Effector memory CD4-positive, alpha-beta T cell (primary cell): ENCODE results near the gene AP2A2.

Experiments used
- DNase-seq, 3 donors: peaks; one replicate each; pipeline ENCODE4 v3.0.0-alpha.2; 2020
- H3K27ac ChIP-seq: 2 replicates; pipeline ENCODE4 v1.7.0; 2013; ENCODE audit warnings: mild to moderate bottlenecking, low read length, moderate library complexity; ENCODE audit not compliant: insufficient read depth, poor library complexity, severe bottlenecking
- H3K27me3 ChIP-seq: replicated peaks from 2 replicates; pipeline ENCODE4 v1.7.0; 2013; ENCODE audit warnings: mild to moderate bottlenecking, low read length; ENCODE audit not compliant: insufficient read depth, control insufficient read depth, poor library complexity, severe bottlenecking
- H3K36me3 ChIP-seq: 2 replicates; pipeline ENCODE4 v1.7.0; 2013; ENCODE audit warnings: mild to moderate bottlenecking, low read length, moderate library complexity; ENCODE audit not compliant: control insufficient read depth, insufficient read depth
- H3K4me1 ChIP-seq: 2 replicates; pipeline ENCODE4 v1.7.0; 2013; ENCODE audit warnings: low read length, mild to moderate bottlenecking; ENCODE audit not compliant: control insufficient read depth, insufficient read depth, poor library complexity, severe bottlenecking
- H3K4me3 ChIP-seq: 2 replicates; pipeline ENCODE4 v1.7.0; 2013; ENCODE audit warnings: low read length, low read depth, mild to moderate bottlenecking; ENCODE audit not compliant: insufficient read depth, poor library complexity, severe bottlenecking
- H3K9me3 ChIP-seq: 2 replicates; pipeline ENCODE4 v1.7.0; 2013; ENCODE audit warnings: mild to moderate bottlenecking, low read length, moderate library complexity; ENCODE audit not compliant: control insufficient read depth

Gene AP2A2

GRCh38 chr11:947744-948143 lies 22.1 kb downstream of the AP2A2 start:
- no peak for DNase-seq
- H3K36me3 ChIP-seq, result peaks cover 11% of the 10 kb centered on the region
- H3K9me3 ChIP-seq, result no peaks in the 10 kb centered on the region
- no peak overlapping the region for H3K27ac ChIP-seq
- no peak overlapping the region for H3K4me3 ChIP-seq
- H3K27me3 ChIP-seq, result no peaks in the 10 kb centered on the region
- H3K4me1 ChIP-seq, result no peaks in the 10 kb centered on the region

- Histone ChIP-seq H3K27me3 (no peaks in the 10 kb centered on the region), H3K9me3 (no peaks in the 10 kb centered on the region), H3K4me3 (no peak overlapping the region), H3K36me3 (peaks cover 6% of the 10 kb centered on the region), H3K27ac (no peak overlapping the region), H3K4me1 (peaks cover 3% of the 10 kb centered on the region)
- no peak for DNase-seq
Observed at GRCh38 chr11:951507-951906, 25.8 kb downstream of the AP2A2 start.

GRCh38 chr11:952406-953385 lies 27.0 kb downstream of the AP2A2 start:
- H3K27me3 ChIP-seq, result no peaks in the 10 kb centered on the region
- H3K36me3 ChIP-seq, result peaks cover 15% of the 10 kb centered on the region
- no peak for DNase-seq
- H3K4me3 ChIP-seq, result no peak overlapping the region
- no peaks in the 10 kb centered on the region for H3K9me3 ChIP-seq
- peaks cover 3% of the 10 kb centered on the region for H3K4me1 ChIP-seq
- no peak overlapping the region for H3K27ac ChIP-seq

GRCh38 chr11:953512-953911 lies 27.8 kb downstream of the AP2A2 start:
- H3K27ac ChIP-seq, result no peak overlapping the region
- DNase-seq, result no peak
- no peaks in the 10 kb centered on the region for H3K9me3 ChIP-seq

GRCh38 chr11:954392-955153 lies 28.9 kb downstream of the AP2A2 start:
- Histone ChIP-seq H3K27ac (no peak overlapping the region), H3K36me3 (peaks cover 18% of the 10 kb centered on the region), H3K4me3 (no peak overlapping the region), H3K9me3 (no peaks in the 10 kb centered on the region), H3K27me3 (no peaks in the 10 kb centered on the region), H3K4me1 (peaks cover 3% of the 10 kb centered on the region)
- DNase-seq, result no peak

More at GRCh38 chr11:953512-953911, 27.8 kb downstream of the AP2A2 start:
- H3K36me3 ChIP-seq, result peaks cover 15% of the 10 kb centered on the region
- H3K4me1 ChIP-seq, result peaks cover 3% of the 10 kb centered on the region
- H3K27me3 ChIP-seq, result no peaks in the 10 kb centered on the region
- no peak overlapping the region for H3K4me3 ChIP-seq

GRCh38 chr11:955154-956063 lies 29.7 kb downstream of the AP2A2 start:
- H3K27ac ChIP-seq, result no peak overlapping the region
- DNase-seq, result no peak
- H3K27me3 ChIP-seq, result no peaks in the 10 kb centered on the region
- no peak overlapping the region for H3K4me3 ChIP-seq
- peaks cover 3% of the 10 kb centered on the region for H3K4me1 ChIP-seq
- no peaks in the 10 kb centered on the region for H3K9me3 ChIP-seq
- peaks cover 17% of the 10 kb centered on the region for H3K36me3 ChIP-seq

- H3K36me3 ChIP-seq, result peaks cover 21% of the 10 kb centered on the region
- no peak overlapping the region for H3K27ac ChIP-seq
- H3K4me1 ChIP-seq, result peaks cover 3% of the 10 kb centered on the region
- no peak for DNase-seq
- H3K9me3 ChIP-seq, result no peaks in the 10 kb centered on the region
- no peaks in the 10 kb centered on the region for H3K27me3 ChIP-seq
- no peak overlapping the region for H3K4me3 ChIP-seq
Observed at GRCh38 chr11:957212-957920, 31.7 kb downstream of the AP2A2 start.

- Histone ChIP-seq H3K9me3 (no peaks in the 10 kb centered on the region), H3K36me3 (peaks cover 21% of the 10 kb centered on the region), H3K4me3 (no peak overlapping the region), H3K4me1 (peaks cover 3% of the 10 kb centered on the region), H3K27ac (no peak overlapping the region), H3K27me3 (no peaks in the 10 kb centered on the region)
- no peak for DNase-seq
Observed at GRCh38 chr11:958101-958500, 32.4 kb downstream of the AP2A2 start.

GRCh38 chr11:959027-959426 lies 33.4 kb downstream of the AP2A2 start:
- Histone ChIP-seq H3K27ac (no peak overlapping the region), H3K27me3 (no peaks in the 10 kb centered on the region), H3K4me3 (no peak overlapping the region), H3K9me3 (no peaks in the 10 kb centered on the region), H3K4me1 (peaks cover 3% of the 10 kb centered on the region), H3K36me3 (peaks cover 21% of the 10 kb centered on the region)
- DNase-seq, result no peak
